Activated naive CD8-positive, alpha-beta T cell treated with anti-CD3 and anti-CD28 coated beads, Interleukin-2, amount 50 U/mL, for 16 hours (primary cell): ENCODE data around the gene ZNF837.

Experiments
- DNase-seq: peaks from one replicate; pipeline ENCODE4 v3.0.0-alpha.2; 2020; ENCODE audit warnings: low read depth, low spot score

The ZNF837 gene

DNA sequence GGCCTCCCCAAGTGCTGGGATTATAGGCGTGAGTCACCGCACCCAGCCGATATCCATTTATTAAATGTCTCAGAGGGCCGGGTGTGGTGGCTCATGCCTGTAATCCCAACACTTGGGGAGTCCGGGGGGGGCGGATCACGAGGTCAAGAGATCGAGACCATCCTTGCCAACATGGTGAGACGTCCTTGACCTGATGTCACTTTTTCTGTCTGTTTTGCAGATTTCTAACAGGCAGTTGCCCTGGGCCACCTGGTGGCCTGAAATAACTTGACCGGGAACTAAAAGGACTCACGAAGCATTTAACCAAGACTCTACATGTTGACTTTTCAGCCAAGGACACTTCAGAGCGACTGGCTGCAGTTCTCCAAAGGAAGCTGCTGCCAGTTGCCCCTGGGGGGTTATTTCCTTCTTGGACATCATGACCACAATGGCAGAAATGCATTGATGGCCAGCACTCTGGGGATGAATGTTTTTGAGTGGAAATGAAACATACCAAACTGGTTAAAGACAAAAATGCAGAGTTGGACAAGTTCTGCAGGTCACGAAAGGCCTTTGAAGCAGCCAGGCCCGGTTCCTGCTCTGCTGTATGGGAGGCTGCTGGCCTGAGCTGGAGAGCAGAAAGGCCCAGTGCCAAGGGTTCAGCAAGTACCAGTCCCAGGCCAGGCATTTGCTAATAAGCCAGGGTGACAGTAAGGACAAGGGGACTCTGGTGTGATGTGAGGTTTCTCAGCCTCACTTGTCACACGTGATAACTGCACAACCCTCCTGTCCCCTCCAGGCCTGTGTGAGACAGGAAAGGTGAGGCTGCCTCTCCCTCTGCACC is 8.3 kb downstream of the ZNF837 start:
- no peak for DNase-seq

DNA sequence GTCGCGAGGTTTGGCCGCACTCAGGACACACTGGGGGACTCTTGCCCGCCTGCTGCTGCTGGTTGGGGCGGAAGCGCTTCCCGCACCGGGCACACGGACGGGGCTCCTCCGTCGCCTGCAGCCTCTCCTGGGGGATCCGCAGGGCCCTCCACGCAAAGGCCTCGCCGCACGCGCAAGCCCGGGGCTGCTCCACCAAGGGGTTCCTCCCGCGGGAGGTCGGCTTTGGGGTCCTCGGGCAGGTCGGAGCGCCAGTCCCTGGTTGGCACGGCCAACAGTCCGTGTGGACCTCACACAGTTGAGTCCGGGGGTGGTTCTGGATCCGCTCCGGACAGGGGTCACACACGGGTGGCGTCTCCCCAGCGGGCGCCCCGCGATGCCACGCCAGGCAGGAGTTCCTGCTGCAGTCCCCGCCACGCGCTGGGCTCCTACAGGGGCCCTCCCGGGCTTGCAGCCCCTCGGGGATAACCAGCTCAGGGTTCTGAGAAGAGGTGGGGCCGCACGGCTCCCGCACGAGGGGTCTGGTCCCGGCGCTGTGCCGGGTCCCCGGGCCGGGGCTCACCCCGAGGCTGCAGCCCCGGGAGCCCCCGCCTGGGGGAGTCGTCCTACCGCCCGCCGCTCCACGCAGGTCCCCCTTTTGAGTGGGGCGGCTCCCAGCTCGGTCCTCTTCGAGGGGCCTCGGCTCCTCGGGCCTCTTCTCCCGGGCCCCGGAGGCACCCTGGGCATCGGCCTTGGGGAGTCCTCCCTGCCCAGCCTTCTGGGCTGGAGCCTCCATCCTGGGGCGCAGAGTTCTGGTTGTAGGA is 12.1 kb downstream of the ZNF837 start:
- DNase-seq, result no peak

DNA sequence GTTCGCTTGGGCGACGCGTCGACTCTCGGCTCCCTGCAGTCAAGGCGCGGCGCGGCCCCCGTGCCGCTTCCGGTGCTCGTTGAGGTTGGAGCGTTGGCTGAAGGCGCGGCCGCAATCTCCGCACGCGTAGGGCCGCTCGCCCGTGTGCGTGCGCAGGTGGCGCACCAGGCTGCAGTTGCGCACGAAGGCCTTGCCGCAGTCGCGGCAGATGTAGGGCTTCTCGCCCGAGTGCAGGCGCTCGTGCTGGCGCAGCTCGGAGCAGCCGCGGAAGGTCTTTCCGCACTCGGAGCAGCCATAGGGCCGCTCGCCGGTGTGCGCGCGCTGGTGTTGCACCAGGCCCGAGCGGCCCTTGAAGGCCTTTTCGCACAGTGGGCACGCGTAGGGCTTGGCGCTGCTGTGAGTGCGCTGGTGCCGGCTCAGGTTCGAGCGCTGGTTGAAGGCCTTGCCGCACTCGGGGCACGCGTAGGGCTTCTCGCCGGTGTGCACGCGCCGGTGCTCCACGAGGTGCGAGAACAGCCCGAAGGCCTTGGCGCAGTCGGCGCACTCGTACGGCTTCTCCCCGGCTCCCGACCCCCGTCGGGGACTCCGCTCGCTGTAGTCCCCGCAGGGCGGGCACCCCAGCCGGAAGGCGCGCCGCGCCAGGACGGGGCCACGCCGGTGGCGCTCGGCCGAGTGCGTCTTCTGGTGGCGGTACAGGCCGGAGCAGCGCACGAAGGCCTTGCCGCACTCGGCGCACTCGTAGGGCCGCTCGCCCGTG is 13.0 kb downstream of the ZNF837 start:
- DNase-seq, result no peak

DNA sequence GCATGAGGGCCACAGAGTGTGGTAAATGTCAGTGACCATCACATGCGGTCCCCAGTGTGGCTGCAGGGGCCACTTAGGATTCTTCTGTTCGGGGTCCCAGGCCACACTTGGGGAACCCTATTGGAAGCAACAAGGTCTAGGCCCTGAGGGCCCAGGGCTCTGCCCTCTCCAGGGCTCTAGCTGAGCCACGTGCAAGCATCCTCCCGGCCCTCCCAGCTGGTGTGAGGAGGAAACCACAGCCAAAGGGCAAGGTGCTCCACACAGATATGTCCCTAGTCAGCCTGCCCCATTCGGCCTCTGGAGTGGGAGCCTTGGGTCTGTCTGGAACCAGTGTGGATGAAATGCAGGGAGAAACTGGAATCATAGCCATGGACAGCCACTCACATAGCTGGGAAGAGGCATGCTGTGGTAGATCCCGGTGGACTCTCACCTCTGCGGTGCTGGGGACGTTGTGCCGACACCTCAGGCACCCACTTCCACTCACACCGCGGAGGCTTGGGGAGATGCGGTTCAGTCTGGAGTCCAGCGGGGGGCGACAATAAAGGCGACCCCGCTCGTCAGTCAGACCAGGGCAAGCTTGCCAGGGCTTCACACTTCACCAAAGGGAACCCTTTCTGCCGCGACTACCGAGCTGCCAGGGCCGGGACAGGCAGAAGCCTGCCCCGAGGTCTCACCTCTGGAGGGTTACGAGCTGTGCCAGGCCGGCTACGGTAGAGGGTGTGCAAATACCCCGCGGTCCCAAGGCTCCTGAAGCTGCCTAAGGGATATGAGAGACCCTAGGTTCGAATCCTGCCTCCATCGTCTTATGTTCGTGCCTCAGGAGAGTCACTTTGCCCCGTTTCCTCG is 14.0 kb downstream of the ZNF837 start:
- no peak for DNase-seq

DNA sequence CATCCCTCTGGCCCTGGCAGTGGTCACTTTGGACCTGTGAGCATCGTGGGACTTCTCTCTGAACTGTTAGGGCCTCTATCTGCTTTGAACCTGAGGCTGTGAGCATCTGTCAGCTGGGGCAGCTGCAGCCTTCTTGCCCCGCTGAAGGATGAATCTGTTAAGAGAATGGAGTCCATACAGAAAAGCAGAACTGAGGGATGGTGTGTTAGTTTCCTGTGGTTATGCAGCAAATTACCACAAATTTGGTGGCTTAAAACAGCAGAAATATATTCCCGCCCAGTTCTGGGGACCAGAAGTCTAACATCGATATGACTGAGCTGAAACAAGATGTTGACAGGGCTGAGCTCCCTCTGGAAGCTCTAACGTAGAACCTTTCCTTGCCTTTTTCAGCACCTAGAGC is 16.7 kb downstream of the ZNF837 start:
- DNase-seq, result no peak

DNA sequence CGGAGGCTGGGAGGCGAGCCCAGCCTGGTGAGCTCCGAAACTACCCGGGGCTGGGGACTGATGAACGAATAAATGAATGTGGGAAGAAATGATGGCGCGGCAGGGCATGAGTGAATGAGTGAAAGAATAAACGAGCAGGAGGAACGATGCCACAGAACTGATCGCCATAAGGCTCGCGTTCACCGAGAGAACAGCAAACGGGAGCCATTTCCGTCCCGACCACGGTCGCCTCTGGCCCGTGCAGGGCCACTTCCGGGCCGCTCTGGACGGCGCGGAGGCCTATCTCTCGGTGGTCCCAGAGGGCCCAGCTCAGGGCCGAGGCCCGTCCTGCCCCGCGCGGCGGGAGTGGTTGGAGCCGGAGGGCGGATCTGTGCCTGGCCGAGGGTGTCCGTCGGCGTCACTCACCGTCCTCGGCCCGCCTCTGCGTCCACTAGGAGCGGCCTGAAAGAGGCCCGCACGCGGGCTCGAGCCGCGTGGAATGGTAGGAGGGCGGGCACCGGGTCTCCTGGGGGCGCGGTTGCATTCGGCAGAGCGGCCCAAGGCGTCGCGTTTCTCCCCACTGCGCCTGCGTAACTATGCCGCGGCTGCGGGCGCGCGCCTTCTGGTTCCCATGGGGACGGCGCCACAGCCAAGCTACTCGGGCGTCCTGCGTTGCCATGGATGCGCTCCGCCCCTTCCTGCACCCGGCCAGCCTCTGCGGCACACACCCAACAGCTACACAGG is 18.4 kb downstream of the ZNF837 start, which contains the start of gene ZNF497:
TSS of gene ZNF497 (minus strand) at position 480 of the 723 bp plus-strand sequence. CDS start 5,116 bp downstream, outside the sequence.
- DNase-seq, result peak; percentile 92

DNA sequence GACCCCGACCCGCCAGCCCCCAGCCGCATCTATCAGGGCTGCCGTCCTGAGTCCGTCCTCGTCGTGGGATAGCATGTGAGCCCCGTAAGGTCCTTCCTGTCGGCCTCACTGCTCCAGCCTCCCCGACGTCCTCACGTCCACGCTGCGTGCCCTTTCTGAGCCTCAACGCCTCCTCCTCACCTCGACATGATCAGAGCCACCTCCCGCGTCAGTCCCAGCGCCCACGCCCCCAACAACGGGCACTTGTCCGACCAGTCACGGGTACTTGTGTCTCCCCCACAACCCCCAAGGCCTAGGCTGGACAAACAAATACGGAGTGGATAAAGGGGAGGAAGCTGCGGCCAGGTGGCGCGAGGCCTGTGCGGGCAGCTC is 18.9 kb downstream of the ZNF837 start:
- DNase-seq, result no peak

DNA sequence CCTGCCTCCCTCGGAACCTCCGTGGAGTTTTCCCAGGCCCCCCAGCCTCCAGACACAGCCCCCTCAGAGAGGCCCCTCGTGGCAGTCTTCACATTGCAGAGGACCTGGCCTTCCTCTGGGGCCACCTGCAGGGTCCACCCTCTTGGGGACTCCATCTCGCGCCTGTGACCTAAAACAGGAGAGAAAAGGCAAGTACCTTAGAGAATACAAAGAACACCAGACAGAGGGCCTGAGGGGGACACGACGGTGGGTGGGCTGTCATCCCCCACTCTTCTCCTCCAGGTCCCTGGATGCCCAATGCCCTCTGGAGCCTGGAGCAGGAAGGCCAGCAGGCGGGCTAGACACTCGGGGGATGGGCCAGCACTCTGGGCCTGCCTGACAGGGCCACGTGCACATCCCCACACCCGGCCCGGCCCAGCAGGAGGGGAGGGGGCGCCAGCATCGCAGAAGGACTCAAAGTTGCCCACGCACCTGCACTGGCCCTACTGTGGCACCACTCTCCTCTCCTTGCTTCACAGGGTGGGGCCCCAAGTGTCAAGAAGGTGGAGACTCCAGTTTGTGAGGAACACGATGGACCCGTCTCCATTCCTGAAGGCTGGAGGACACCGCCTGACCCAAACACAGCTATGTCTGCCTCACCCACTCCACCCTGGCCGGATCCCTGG is 23.2 kb downstream of the ZNF837 start:
- no peak for DNase-seq

DNA sequence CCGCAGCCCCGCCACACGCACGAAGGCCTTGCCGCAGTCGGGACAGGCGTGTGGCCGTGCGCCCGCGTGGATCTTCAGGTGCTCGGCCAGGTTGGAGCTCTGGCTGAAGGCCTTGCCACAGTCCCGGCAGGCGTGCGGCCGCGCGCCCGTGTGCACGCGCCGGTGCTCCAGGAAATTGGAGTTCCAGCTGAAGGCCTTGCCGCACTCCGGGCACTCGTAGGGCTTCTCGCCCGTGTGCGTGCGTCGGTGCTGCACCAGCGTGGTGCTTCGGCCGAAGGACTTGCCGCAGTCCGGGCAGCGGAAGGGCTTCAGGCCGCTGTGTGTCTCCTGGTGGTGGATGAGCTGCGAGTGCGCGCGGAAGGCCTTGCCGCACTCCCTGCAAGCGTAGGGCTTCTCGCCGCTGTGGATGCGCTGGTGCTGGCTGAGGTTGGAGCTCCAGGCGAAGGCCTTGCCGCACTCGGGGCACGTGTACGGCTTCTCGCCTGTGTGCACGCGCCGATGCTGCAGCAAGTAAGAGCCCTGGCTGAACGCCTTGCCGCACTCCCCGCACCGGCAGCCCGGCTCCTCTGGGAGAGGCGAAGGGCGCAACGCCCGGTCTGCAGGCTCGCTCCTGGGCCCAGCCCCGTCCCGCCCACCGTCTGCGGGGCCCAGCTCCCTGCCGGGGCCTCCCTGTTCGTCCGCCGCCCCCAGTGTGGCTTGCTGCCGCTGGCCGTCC is 23.9 kb downstream of the ZNF837 start:
- no peak for DNase-seq

DNA sequence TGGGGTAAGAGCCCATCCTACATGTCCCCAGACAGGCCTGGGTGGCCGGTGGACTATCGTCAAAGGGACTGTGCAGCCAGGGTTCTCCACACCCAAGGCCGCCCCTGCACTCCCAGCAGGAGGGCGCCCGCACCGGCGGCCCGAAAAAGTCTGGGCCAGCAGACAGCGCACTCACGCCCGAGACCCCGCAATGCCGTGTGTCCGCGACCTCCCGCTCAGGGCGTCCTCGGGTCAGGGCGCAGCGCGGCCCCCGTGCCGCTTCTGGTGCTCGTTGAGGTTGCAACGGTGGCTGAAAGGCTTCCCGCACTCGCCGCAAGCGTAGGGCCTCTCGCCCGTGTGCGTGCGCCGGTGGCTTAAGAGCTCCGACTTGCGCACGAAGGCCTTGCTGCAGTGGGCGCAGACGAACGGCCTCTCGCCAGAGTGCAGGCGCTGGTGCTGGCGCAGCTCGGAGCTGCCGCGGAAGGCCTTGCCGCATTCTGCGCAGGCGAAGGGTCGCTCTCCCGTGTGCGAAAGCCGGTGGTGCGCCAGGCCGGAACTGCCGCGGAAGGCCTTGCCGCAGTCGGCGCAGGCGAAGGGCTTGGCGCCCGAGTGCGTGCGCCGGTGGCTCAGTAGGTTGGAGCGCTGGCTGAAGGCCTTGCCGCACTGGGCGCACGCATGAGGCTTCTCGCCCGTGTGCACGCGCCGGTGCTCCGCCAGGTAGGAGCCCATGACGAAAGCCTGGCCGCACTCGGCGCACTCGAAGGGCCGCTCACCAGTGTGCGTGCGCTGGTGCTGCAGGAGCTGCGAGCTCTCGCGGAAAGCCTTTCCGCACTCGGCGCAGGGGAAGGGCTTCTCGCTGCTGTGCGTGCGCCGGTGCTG is 24.7 kb downstream of the ZNF837 start:
- no peak for DNase-seq

DNA sequence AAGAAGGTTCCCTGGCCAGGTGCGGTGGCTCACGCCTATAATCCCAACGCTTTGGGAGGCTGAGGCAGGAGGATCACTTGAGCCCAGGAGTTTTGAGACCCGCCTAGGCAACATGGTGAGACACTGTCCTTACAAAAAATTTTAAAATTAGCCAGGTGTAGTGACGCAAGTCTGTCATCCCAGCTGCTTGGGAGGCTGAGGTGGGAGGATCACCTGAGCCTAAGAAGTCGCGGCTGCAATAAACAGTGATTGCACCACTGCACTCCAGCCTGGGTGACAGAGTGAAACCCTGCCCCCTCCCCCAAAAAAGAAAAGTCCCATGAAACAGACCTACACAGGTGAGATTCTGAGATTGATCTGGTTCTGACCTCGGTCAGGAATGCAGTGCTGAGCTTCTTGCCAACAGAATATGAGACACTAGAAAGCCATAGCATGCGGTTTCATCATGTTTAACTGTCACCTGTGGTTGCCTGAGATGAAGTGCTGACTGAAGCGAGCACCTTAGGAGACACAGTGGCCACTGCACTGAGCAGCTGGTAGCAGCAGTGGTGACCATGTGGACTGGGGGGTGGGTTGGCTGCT is 25.5 kb downstream of the ZNF837 start:
- no peak for DNase-seq

DNA sequence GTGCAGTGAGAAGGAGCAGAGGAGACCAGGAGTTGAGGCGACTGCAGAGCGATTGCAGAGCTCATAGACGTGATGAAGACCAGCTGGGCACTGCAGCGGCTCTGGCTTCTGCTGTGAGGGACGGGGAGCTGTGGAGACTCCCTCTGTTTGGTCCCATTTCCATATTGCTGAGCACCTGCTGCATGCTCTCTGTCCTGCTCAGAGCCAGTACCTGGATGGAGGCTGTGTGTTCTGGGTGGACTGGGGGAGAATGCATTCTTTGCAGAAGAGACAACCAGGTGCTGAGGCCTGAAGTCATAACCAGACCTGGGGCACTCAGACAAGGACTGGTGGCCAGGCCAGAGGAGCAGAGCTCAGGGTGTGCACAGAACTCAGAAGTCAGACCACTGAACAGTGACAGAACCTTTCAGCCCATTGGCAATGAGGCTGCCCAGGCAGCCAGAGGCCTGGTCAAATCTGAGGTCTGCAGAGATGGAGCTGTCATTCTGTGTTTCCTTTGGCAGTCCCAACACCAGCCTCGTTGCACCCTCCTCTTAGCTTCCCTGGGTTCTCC is 26.3 kb downstream of the ZNF837 start:
- DNase-seq, result no peak

DNA sequence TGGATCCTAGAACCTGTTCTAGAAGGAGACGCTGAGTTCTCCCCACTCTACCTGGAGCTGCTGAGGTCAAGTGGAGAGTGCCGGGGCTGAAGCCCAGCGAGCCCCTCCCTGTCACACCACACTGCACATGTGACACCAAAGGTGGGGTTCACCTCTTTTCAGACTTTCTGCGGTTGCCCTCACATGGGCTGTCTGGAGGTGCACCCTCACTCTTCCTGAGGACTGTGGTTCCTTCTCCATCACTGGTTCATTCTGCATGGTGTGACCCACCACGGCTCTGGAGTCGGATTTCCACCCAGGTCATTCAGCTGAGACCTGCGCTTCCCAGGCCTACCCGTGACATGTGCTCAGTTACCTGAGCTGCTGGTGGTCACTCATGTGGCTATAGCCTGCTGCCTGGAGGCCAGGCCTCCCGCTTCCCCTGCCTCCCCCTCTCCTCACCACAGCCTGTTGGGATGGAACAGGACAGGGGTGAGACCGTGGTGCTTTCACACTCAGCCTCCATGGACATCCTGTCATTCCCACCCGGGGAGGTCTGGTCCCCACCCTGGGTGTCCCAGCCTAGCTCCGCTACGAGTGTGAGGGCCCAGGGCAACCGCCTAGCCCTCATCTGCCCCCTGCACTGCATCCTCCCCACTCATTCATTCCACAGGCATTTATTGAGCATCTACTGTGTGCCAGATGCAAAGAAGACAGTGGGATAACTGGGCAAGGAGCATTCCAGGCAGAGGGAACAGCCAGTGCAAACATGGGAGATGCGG is 26.9 kb downstream of the ZNF837 start:
- no peak for DNase-seq

DNA sequence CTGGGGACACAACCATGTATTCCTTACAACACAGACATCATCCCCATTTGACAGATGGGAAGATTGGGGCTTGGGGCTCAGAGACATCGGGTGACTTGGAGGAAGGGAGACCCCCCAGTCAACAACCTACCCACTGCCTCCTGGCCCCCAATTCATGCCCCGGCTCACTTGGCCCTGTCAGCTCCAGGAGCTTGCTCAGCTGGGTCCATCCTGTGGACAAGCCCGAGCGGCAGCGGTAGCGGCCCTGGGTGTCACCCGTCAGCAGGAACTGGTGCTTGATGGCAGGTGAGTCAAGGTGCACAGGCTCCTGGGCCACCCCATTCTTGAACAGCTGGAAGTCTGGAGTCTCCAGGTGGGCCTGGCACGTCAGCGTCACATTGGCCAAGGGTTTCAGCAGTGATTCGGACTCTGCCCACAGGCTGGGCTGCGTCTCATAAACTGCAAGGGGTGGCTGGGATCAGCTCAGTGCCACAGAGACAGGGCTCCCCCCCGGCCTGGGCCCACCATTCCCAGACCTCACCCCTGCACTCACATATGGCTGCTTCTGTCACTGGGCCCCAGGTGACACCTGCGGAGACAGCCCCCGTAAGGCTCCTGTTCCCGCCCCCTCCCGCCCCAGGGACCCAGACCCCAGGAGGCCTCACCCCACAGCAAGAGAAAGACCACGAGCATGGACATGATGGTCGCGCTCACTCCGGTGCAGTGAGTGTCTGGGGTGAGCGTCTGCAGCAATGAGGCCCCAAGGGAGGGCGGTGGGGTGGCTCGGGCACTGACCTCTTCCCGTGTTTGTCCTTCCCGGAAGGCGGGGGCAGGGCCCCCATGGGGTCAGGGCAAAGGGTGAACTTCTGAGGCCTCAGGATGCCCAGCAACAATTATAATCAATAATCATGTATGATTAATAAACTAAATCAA is 27.8 kb downstream of the ZNF837 start, which contains the start of gene A1BG:
TSS of gene A1BG (minus strand) at position 733 of the 912 bp plus-strand sequence. CDS start at position 678, 55 bp downstream.
- DNase-seq, result no peak

DNA sequence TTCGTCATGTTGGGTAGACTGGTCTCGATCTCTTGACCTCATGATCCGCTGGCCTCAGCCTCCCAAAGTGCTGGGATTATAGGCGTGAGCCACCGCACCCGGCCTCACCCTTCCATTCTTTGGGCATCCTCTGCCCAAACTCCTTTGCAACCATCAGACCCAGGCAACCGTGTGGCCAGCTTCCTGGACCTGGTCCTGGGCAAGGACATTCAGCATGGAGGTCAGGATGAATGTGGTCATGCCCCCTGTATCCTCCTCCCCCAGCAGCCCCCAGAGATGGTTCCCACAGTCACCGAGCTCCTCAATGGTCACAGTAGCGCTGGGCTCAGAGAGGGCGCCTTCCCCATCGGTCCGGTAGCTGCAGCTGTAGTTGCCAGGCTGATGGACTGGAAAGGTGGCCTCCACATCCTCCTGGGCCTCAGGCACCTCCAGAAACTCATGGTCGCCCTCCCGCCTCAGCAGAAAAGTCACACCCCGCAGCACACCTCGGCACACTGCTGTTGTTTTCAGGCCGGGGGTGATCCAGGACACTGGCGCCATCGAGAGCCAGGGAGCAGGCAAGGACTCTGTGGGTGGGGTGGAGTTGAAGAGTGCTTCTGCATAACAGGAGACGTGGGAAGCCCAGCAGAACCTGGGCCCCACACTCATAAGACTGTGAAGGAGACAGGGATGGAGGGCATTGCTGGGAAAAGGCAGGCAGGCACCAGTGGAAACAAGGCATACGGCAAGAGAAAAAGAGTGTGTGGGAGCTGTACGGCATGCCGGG is 28.7 kb downstream of the ZNF837 start:
- no peak for DNase-seq
